ENCODE results near the gene C1QTNF1.
A peak's percentile ranks its signal among the peaks of the same experiment; 100 is the strongest.

The C1QTNF1 gene

GRCh38 chr17:79042421-79043190, 18.6 kb downstream of the C1QTNF1 start:
- DNase-seq, result peak; percentile 59

DNA sequence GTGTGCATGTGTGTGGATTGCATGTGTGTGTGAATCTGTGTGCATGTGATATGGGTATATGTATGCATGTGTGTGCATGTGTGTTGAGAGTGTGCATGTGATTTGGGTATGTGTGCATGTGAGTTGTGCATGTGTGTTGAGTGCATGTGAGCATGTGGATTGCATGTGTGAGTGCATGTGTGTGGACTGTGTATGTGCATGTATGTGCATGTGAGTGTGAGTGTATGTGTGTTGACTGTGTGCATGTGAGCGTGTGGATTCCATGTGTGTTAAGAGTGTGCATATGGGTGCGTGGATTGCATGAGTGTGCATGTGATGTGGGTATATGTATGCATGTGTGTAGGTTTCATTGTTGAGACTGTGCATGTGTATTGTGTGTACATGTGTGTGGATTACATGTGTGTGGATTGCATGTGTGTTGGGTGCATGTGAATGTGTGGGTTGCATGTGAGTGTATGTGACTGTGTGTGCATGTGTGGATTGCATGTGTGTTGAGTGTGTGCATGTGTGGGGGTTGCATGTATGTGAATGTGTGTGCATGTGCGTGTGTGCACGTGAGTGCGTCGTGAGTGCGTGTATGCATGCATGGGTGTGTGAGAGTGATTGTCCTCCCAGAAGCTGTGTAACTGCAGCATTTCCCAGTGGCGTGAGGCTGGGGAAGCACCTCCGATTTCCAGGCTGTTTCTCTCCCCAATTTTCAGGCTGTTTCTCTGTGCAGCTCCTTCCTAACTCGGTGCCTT, 19.4 kb downstream of the C1QTNF1 start:
- no peak for DNase-seq

DNA sequence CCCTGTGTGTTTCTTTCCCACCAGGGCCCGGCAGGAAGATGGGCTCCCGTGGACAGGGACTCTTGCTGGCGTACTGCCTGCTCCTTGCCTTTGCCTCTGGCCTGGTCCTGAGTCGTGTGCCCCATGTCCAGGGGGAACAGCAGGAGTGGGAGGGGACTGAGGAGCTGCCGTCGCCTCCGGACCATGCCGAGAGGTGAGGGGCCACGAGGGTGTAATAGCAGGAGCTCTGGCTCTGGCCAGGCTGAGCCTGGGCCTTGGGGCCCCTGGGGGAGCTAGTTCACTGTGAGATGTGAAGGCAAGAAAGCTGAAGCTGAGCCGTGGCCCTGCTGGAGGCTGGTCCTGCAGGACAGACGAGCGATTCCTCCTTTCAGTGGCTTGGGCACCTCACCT, 20.0 kb downstream of the C1QTNF1 start:
- no peak for DNase-seq

DNA sequence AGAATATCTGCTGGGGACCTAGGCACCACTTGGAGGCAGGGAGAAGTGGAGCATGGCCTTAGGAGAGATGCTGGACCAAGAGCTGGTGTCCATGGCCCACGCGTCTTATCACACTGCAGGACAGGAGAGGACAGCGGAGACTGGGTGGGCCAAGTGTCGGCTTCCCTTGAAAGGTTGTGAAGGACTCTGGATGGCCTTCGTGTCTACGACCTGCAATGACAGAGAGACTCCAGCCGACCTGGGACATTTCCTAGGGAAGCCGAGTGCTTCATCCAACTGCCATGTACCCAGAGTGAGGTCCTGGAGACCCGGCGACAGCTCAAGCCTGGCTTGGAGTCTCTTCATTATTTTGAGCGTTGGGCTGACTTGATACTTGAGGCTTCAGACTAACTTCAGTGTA, 20.5 kb downstream of the C1QTNF1 start:
- DNase-seq, result no peak

DNA sequence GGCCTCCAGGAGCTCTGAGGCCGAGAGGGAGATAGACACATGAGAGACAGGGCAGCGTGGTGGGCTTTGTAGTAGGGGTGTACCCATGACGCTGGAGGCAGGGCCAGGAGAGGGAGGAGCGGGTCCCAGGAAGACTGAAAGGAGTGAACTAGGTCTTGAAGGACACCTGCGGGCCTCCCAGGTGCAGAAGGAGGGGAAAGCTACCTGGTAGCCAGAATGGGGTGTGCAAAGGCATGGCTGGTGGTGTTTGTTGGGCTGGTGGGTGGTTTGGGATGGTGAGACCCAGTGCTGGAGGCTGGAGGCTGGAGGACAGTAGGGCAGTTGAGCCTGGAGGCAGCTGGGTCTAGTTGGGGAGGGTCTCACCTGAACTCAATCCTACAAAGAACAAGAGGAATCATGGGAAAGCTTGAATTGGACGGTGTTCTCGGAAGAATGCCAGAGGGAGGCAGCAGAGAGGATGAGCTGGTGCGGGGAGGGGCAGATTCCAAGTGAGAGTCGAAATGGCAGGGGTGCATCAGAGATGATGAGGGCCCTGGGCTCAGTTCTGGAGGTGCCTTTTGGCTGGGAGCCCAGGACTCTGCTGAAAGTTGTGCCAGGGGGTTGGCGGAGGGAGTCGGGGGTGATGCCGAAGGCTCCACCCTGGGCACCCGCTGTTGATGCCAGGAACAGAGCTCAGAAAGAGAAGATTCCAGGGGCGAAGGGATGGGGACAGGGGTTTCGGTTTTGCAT, 21.2 kb downstream of the C1QTNF1 start:
- DNase-seq, result no peak

DNA sequence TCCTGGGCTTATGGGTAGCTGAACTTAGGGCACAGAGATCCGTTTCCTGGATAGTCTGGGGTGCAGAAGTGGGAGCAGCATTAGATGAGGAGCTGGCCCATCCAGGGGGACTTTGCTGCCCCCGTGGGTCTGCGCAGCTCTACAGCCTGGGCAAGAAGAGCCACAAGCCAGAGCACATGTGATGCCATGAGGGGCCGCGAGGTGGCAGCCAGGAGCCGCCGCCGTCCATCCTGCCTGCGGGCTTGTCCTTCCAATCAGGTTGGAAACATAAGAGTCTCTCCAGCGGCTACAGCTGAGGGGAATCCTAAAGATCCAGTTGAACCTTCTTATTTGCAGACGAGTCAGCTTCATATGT, 21.9 kb downstream of the C1QTNF1 start:
- peak; percentile 51 for DNase-seq

DNA sequence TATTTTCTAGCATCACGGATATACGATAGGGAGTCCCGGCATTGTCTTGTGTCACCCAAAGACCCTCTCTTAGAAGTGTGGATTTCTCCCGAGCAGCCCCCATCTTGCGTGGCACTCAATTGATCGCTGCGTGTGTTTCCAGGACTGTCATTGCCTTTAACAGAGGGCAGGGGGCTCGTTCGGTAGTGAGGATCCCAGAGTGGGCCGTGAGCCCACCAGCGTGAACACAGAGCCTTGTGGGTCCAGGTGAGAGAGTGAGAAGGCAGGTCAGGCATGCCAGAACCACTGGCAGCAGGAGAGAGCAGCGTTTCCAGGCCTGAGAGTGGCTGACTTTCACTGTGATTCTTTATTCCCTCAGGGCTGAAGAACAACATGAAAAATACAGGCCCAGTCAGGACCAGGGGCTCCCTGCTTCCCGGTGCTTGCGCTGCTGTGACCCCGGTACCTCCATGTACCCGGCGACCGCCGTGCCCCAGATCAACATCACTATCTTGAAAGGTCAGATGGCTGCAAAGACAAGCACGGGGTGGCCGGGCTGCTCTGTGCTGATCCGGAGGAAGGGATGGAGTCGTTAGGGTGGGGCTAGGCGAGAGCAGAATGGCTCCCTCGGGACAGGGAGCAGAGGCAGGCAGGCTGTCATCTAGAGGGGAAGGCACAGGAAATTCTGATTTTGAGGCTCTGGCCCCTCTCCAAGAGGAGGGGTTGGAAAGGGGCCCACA, 22.4 kb downstream of the C1QTNF1 start:
- DNase-seq, result no peak

DNA sequence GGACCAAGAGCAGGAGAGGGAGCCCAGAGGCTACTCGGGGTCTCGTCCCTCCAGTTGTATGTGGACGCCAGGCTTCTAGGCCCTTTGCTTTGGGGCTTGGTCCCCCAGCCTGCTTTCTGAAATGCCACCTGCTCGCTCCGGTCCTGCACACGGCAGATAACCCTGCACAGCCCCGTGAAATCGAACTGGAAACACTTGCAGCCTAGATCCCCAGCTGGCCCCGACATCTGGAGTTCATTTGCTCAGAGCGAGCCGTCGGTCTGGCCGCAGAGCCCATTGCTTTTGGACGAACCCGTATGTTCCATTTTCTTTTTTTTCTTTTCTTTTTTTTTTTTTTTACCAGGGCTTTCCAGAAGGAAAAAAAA, 22.9 kb downstream of the C1QTNF1 start:
- DNase-seq, result no peak

DNA sequence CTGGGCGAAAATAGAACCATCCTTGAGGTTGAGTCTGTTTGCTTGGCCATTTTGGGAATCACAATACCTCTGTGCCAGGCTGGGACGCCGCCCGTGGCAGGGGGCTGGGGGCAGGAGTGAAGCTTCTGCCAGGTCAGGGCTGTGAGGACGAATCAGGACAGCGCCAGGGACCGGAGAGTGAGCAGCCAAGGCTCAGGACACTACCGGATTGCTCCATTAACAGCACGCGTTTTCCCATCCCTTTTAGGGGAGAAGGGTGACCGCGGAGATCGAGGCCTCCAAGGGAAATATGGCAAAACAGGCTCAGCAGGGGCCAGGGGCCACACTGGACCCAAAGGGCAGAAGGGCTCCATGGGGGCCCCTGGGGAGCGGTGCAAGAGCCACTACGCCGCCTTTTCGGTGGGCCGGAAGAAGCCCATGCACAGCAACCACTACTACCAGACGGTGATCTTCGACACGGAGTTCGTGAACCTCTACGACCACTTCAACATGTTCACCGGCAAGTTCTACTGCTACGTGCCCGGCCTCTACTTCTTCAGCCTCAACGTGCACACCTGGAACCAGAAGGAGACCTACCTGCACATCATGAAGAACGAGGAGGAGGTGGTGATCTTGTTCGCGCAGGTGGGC, 23.4 kb downstream of the C1QTNF1 start:
- DNase-seq, result no peak

GRCh38 chr17:79047923-79048825, 24.2 kb downstream of the C1QTNF1 start:
- no peak for DNase-seq

DNA sequence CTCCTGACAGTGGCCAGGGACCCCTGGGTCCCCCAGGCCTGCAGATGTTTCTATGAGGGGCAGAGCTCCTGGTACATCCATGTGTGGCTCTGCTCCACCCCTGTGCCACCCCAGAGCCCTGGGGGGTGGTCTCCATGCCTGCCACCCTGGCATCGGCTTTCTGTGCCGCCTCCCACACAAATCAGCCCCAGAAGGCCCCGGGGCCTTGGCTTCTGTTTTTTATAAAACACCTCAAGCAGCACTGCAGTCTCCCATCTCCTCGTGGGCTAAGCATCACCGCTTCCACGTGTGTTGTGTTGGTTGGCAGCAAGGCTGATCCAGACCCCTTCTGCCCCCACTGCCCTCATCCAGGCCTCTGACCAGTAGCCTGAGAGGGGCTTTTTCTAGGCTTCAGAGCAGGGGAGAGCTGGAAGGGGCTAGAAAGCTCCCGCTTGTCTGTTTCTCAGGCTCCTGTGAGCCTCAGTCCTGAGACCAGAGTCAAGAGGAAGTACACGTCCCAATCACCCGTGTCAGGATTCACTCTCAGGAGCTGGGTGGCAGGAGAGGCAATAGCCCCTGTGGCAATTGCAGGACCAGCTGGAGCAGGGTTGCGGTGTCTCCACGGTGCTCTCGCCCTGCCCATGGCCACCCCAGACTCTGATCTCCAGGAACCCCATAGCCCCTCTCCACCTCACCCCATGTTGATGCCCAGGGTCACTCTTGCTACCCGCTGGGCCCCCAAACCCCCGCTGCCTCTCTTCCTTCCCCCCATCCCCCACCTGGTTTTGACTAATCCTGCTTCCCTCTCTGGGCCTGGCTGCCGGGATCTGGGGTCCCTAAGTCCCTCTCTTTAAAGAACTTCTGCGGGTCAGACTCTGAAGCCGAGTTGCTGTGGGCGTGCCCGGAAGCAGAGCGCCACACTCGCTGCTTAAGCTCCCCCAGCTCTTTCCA, 25.1 kb downstream of the C1QTNF1 start:
- DNase-seq, result no peak

- no peak for DNase-seq
These were observed 25.9 kb downstream of the C1QTNF1 start for GRCh38 chr17:79049821-79050220.

GRCh38 chr17:79050551-79050950, 26.6 kb downstream of the C1QTNF1 start:
- DNase-seq, result no peak

DNA sequence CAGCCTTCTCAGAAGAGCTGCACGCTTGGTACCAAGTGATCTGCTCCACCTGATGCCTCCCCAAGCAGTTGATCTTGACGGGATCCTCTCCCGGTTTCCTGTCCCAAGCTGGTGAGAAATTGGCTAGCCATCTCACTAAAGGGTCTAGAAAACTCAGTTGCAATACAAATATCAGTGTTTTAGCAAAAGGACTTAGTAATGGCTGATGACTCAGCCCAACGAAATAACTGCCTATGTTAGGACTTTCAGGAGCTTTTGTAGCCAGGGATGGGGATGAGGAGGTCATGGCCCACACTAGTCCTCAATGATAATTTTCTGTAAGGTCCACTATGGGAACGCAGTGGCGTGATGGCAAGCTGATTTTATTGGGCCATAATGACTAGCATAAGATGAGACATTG, 27.3 kb downstream of the C1QTNF1 start:
- no peak for DNase-seq

- DNase-seq, result no peak
These were observed 28.2 kb downstream of the C1QTNF1 start for GRCh38 chr17:79052131-79052530.

DNA sequence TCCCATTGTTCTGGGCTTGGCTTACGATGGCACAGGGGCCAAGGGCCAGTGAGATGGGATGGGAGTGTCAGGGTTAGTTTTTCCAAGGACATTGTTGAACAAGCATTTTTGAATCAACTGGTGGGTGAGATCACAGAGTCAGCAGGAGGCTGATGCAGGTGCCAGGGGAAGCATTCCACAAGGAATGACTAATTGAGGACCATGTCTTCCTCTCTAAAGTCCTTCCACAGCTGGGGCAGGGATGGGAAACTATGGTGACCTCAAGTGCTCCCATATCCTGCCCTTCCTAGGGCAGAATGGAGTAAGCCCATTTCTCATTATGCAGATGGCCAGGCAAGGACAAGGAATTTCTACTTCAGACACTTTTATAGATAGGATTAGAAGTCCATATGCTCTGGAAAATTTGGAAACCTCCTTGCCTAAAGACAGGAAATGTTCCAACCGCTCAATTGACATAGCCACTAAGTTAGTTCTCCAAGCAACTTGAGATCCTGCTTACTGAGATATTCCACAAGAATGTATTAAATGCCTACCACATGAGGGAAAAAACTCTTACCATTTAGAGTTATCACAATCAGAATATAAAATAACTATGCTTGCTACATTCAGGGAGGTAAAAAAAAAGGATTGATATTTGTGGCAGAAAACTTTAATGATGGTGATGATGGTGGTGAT, 29.4 kb downstream of the C1QTNF1 start:
- DNase-seq, result no peak

DNA sequence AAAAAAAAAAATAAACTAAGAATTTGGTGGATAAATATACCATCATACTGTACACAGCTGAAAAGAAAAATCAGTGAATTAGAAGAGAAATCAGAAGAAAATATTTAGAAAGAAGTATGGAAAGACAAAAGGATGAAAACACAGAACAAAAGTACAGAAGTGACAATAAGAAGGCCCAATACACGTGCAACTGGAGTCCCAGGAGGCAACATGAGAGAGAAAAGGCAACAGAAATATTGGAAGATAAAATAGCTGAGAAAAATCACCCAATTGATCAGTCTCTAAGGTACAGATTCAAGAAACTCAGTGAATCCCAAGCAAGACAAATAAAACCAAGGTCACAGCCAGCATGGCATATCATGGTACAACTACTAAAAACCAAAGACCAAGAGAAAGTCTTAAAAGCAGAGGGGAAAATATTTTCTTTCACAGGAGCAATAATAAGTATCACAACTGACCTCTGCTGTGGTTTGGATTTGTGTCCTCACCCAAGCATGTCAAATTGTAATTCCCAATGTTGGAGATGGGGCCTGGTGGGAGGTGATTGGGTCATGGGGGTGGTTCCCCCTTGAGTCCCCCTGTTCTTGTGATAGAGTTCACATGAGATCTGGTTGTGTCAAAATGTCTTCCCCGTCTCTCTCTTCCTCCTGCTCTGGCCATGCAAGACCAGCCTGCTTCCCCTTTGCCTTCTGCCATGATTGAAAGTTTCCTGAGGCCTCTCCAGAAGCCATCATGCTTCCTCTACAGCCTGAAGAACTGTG, 30.4 kb downstream of the C1QTNF1 start:
- no peak for DNase-seq

- no peak for DNase-seq
These were observed 31.2 kb downstream of the C1QTNF1 start for GRCh38 chr17:79055197-79055596.

DNA sequence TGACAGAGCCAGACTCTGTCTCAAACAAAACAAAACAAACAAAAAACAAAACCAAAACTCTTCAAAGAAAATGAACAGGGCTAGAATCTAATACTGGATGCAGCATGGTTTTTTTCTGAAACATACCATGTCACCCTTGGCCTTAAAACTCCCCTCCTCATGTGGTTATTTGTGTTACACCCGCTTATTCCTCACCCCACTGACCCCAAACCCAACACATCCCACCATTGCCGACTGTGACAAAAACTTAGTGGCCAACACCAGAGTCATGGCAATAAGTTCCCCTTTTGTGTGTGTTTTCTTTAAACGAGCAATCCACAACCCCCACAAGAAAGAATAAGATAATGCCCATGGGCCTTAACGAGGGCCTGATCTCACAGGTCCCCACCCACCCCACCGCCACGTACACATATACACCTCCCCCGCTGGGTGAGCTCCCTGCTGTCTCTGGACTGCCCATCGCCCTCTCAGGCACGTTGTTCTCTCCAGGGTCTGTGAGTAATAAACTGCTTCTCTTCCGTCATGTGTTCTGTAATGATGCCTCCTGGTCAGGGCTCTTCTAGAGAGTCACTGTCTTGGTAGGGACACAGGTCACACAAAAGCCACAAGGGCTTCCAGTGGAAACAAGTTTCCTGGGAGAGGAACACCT, 33.9 kb downstream of the C1QTNF1 start:
- no peak for DNase-seq

Data from NCI-H1092 (cell line).